Colonic mucosa (tissue), 4 donors: ENCODE results near the gene ARMC3. TPM values are rescaled to one million over a fixed set of nuclear protein-coding genes. Genes with fewer than 3 reads are reported as not detected.

Source experiments
- DNase-seq: peaks from one replicate; pipeline ENCODE4 v3.0.0-alpha.2; 2020
- H3K27ac ChIP-seq: fragments of 200-600 bp; one replicate; pipeline ENCODE4 v1.8.0; 2021
- H3K27me3 ChIP-seq: fragments of 200-600 bp; one replicate; pipeline ENCODE4 v1.8.0; 2021
- H3K36me3 ChIP-seq: fragments of 200-600 bp; one replicate; pipeline ENCODE4 v1.8.0; 2021
- H3K4me1 ChIP-seq: fragments of 200-600 bp; one replicate; pipeline ENCODE4 v1.8.0; 2021; ENCODE audit warnings: mild to moderate bottlenecking
- H3K4me3 ChIP-seq: fragments of 200-600 bp; one replicate; pipeline ENCODE4 v1.8.0; 2021
- H3K9ac ChIP-seq, 2 donors: one replicate each; pipeline ENCODE4 v1.7.0; 2013; ENCODE audit warnings: control low read depth in 2 of 2, low read depth in 2 of 2, low read length in 2 of 2
- H3K9me3 ChIP-seq: fragments of 200-600 bp; one replicate; pipeline ENCODE4 v1.8.0; 2021
- CTCF ChIP-seq: fragments of 200-600 bp; IDR thresholded peaks from one replicate; pipeline ENCODE4 v1.8.0; 2022; ENCODE audit warnings: antibody characterized with exemption, mild to moderate bottlenecking
- intact Hi-C: fragments of 100-400 bp; cut with DNase I; formaldehyde crosslinking; loops from one replicate; pipeline ENCODE4 v1.14.1; 2022
- total RNA-seq, 2 donors: library from RNA; stranded (reverse); fragmentation: NEBNext Ultra II Directional in 1 of 2; extraction: Animal tissue kit (Norgen Biotek cat#: 25700) in 1 of 2; gene quantifications; one replicate each; pipeline ENCODE4 v1.2.1, GENCODE V29; 2021
- donor health status: healthy.
- donor health status: DM: no; HTN: no; CAD: no.
- donor health status: DM: no; HTN: no; CAD: no.

ARMC3 gene
- total RNA-seq, 2 donors from 2014 or later: not detected

GRCh38 chr10:23037561-23037960 is 109.7 kb downstream of the ARMC3 start:
- H3K27ac ChIP-seq: no peak overlapping the region
- TF ChIP-seq CTCF: no peak
- H3K9ac ChIP-seq: no peak overlapping the region
- H3K4me3 ChIP-seq: no peak overlapping the region
- no peaks in the 10 kb centered on the region for H3K4me1 ChIP-seq
- H3K36me3 ChIP-seq: no peaks in the 10 kb centered on the region
- no peaks in the 10 kb centered on the region for H3K27me3 ChIP-seq
- intact Hi-C loops: no loop called here
- no peaks in the 10 kb centered on the region for H3K9me3 ChIP-seq
- DNase-seq: no peak

- Histone ChIP-seq H3K27ac (no peak overlapping the region), H3K4me3 (no peak overlapping the region), H3K9me3 (no peaks in the 10 kb centered on the region), H3K36me3 (no peaks in the 10 kb centered on the region), H3K9ac (no peak overlapping the region), H3K4me1 (no peaks in the 10 kb centered on the region), H3K27me3 (no peaks in the 10 kb centered on the region)
- intact Hi-C loops: no loop called here
- DNase-seq: no peak
- TF ChIP-seq CTCF: no peak
These were observed 110.3 kb downstream of the ARMC3 start for GRCh38 chr10:23038172-23038571.

- Histone ChIP-seq H3K4me1 (no peaks in the 10 kb centered on the region), H3K27me3 (no peaks in the 10 kb centered on the region), H3K4me3 (no peak overlapping the region), H3K27ac (no peak overlapping the region), H3K9me3 (no peaks in the 10 kb centered on the region), H3K9ac (no peak overlapping the region), H3K36me3 (no peaks in the 10 kb centered on the region)
- DNase-seq: no peak
- TF ChIP-seq CTCF: no peak
- intact Hi-C loops: no loop called here
These were observed 112.1 kb downstream of the ARMC3 start for GRCh38 chr10:23040002-23040401.

GRCh38 chr10:23046027-23046426 is 118.2 kb downstream of the ARMC3 start:
- Histone ChIP-seq H3K4me3 (no peak overlapping the region), H3K27me3 (no peaks in the 10 kb centered on the region), H3K27ac (no peak overlapping the region), H3K9ac (no peak overlapping the region), H3K9me3 (no peaks in the 10 kb centered on the region), H3K4me1 (no peaks in the 10 kb centered on the region), H3K36me3 (no peaks in the 10 kb centered on the region)
- no peak for TF ChIP-seq CTCF
- DNase-seq: no peak
- intact Hi-C loops: no loop called here

- no peak for DNase-seq
- Histone ChIP-seq H3K27ac (no peak overlapping the region), H3K36me3 (no peaks in the 10 kb centered on the region), H3K27me3 (no peaks in the 10 kb centered on the region), H3K9me3 (no peaks in the 10 kb centered on the region), H3K9ac (no peak overlapping the region), H3K4me3 (no peak overlapping the region), H3K4me1 (no peaks in the 10 kb centered on the region)
- intact Hi-C loops: no loop called here
- TF ChIP-seq CTCF: no peak
These were observed 119.6 kb downstream of the ARMC3 start for GRCh38 chr10:23047201-23048050.
